GM23248 (cell line): Measurements from ENCODE around the gene TEX261.

ENCODE experiments used
- EZH2 ChIP-seq: fragments of 200-600 bp; sonication (generic); IDR thresholded peaks from 2 replicates; pipeline ENCODE4 v1.6.1; 2018; ENCODE audit warnings: antibody characterized with exemption, mild to moderate bottlenecking; ENCODE audit not compliant: insufficient read depth, poor library complexity, severe bottlenecking
- EZH2phosphoT487 ChIP-seq: fragments of 200-600 bp; sonication (generic); IDR thresholded peaks from 2 replicates; pipeline ENCODE4 v1.6.1; 2018; ENCODE audit warnings: antibody characterized with exemption, moderate library complexity, mild to moderate bottlenecking, low read depth; ENCODE audit not compliant: insufficient read depth

DNA sequence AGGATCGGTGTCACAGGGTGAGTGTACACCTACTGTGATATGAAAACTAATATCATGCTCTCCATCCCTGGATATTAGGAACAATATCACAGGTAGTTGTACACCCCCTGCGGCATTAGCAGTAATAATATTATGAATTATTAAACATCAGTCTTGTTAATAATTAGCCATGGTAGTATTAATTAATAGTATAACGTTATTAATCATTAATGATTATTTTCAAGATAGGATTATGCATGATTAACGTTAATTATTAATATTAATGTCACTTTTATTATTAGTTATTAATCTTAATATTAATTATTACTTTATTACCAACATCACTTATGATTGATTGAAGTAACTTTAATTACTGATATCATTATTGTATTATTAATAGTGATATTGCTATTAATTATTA, 47.6 kb upstream of the TEX261 start:
- TF ChIP-seq EZH2phosphoT487 (no peak), EZH2 (no peak)
